Left renal pelvis (tissue), 4 donors: ENCODE results near the gene DIS3L. TPM values are rescaled to one million over a fixed set of nuclear protein-coding genes. Genes with fewer than 3 reads are reported as not detected.
"Not testable (repeated sequence)": the region's sequence is repeated elsewhere in the genome, so short reads cannot be mapped to it uniquely, and the experiment has no call there.

Source experiments
- DNase-seq, 4 donors: peaks; one replicate each; pipeline ENCODE4 v3.0.0-alpha.2; 2013; ENCODE audit warnings: low read depth in 4 of 4, low spot score in 3 of 4
- polyA plus RNA-seq, 4 donors: library from polyadenylated mRNA; unstranded; fragments of 120-200 nt; gene quantifications; one replicate each; pipeline ENCODE4 v1.2.1, GENCODE V29; 2013; ENCODE audit not compliant: insufficient read length in 4 of 4

The DIS3L gene
- polyA plus RNA-seq: 10 to 100 TPM; 31.6 to 45.6 (median 44.5) TPM

DNA sequence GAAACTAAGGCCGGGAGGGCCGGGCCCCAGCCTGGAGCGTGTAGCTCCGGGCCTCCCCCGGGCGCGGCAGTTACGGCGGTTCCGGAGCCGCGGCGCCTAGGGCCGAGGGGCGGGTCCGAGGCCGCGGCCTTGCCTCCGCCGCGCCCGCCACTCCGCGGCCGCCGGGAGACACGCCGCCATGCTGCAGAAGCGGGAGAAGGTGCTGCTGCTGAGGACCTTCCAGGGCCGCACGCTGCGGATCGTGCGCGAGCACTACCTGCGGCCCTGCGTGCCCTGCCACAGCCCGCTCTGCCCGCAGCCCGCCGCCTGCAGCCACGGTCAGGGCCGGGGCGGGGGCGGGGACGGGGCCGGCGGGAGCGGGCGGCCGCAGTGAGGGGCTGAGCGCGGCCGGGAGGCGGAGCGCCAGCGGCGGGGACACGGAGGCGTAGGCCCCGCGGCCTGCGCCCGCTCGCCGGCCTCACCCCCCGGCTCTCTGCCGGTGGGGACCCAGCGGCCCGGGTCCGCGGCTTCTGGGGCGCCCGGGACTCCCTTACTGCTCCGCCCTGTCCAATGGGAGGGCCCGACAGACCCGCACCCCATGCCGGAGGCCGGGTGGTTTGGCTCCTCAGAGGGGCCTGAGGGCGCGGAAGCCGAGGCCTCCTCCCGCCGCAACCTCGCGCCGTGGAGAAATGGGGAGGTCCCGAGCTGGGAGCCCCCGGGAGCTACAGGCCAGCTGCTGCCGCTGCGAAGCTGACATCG lies at the start of gene DIS3L:
Gene DIS3L, plus strand, starts transcription at position 150 of the 738 bp plus-strand sequence. Its CDS starts 29 bp downstream, at position 179.
- DNase-seq: peak in 1 of 4 donors; percentile 27

DNA sequence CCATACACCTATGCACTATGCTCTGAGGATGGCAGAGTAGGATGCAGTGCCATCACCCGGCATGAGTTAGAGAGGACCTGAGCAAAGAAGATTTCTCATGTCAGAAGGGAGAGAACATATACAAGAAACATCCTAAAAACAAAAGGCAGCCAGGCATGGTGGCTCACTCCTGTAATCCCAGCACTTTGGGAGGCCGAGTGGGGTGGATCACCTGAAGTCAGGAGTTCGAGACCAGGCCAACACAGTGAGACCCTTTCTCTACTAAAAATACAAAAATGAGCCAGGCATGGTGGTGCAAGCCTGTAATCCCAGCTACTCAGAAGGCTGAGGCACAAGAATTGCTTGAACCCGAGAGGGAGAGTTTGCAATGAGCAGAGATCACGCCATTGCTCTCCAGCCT lies 47.5 kb upstream of the DIS3L start:
- not testable (repeated sequence) for DNase-seq

DNA sequence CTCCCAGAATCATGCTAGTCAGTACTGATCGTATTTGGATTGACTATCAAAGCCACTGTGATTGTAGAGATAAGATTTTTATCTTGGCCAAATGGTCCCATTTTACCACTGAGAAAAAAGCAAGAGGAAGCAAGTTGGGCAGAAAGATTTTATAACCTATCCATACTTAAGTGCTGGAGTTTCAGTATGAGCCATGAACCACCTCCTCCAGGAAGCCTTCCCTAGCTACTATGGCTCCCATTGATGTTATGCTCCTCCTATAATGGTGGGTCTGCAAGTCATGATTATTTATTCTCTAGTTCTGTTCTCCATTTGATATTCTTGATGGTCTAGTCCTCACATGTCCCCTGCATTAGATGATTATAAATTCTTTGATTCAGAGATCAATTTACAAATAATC lies 46.4 kb upstream of the DIS3L start:
- DNase-seq: no peak

DNA sequence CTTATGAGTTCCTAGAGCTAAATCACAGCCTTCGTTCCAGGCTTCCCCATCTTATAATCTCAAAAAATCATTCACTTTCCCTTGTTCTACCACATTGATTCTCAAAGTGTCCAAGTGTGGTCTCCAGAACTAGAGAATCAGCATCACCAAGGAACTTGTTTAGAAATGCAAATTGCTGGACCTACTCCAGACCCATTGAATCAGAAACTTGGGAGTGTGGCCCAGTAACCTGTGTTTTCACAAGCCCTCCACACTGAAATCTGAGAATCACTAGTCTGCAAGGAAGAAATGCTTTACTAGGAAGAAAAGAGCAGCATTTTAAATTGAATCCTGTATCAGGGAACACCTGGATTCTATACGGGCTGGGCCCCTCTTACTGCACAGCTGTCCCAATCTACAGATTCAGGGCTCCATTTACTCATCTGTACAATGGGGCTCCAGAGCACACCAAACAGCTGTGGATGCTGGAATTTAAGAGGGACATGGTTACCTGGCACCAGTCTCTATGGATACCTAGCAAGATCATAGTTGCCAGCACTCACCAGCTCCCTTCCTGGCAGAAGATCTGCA lies 43.7 kb upstream of the DIS3L start:
- DNase-seq: no peak

DNA sequence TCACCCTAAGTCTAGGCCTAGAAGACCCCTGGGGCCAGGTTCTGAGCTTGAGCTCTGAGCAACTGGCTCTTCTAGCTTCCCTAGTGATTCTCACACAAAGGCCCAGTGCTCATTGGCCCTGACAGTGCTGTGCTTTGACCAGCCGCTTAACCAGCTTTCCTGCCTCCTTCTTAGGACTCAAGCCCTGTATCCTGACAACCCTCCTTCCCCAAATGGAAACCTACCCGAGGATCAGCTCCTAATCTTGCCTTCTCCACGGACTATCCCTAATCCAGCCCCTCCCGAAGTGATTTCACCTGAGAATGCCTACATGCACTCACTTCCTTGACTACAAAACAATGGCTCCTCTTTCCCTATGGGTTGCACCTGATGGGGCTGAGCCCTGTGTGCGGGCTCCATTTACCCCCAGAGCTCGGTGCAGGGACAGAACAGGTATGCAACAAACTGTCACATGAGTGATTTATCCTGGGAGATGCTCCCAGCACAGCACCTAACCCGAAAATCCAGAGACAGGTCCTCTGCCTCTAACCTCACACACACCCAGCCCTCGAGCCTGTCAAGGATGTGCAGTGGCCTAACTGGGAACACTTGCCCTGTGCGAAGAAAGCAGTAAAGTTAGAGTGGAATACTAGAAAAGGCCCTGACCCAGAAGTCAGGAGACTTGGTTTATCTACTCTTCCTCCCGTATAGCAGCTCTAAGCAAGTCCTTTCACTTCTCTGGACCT lies 42.1 kb upstream of the DIS3L start:
- DNase-seq: no peak

DNA sequence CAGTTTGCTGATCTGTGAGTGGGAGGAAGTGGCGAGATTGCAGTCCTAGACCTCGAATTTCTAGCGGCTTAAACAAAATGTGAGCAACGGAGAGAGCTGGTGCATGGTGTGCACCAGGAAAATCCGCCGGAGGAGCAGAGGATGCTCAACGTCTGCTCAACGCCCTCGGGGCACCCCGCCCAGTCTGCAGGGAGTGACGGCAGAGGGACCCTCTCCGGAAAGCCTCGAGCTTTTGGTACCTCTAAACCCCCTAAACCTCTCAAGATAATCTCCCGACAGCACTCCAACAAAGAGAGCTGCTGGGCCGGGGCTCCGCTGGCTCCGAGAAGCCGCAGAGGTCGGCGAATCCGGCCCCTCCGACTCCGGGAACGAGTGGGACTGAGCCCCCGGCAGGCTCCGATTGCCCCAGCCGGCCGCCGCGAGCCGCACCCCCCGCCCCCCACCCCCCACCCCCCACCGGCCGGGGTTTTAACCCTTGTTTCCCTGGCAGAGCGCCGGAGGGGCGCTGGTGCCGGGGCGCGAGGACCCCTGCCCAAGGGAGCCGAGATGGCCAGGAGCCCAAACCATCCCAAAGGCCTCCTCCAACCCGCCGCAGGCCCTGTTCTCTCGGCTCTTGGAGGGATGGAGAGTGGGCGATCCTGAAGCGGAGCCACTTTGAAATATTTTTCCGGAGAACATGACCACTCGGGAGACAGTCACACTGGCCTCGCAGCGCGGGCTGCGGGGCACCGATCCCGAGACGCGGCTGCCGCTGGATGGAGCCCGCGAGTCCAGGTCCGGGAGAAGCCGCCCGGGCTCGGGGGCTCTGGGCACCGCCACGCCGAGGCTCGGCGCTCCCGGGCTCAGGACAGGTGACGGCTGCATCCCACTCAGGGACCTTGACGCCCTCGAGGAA lies 41.3 kb upstream of the DIS3L start:
- peak in 1 of 4 donors; percentile 35 for DNase-seq

DNA sequence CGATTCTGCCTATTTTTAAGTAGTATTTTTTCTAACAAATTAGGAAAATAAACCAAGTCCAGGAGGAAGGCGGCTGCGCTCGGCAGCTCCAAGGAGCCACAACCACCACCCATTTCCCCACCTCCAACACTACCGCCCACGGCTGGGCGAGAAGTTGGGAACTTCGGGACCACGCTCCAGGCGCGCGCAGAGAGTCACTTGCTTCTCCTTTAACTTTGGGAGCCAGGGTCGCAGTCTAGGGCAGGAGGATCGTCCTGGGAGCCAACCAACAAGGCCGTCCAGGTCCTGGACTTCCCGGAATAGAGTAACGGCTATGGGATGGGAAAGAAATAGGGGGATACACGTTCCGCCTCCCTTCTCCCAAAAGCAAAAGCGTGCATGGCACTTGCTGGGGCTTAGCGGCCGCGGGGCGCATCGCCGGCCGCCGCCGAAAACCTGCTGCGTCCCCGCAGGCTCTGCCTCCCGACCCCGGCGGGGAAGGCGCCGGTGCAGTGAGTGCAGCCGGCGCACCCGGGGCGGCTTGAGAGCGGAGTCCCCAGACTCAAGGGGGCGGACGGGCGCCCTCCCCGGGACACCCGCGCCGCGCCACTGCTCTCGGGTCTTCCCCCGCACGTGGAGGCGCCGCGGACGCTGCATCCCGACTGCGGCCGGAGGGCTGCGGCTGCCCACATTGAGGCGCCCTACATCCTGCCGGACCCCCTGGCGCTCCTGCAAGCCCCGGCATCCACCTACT lies 40.5 kb upstream of the DIS3L start:
- peak in 1 of 4 donors; percentile 14 for DNase-seq

DNA sequence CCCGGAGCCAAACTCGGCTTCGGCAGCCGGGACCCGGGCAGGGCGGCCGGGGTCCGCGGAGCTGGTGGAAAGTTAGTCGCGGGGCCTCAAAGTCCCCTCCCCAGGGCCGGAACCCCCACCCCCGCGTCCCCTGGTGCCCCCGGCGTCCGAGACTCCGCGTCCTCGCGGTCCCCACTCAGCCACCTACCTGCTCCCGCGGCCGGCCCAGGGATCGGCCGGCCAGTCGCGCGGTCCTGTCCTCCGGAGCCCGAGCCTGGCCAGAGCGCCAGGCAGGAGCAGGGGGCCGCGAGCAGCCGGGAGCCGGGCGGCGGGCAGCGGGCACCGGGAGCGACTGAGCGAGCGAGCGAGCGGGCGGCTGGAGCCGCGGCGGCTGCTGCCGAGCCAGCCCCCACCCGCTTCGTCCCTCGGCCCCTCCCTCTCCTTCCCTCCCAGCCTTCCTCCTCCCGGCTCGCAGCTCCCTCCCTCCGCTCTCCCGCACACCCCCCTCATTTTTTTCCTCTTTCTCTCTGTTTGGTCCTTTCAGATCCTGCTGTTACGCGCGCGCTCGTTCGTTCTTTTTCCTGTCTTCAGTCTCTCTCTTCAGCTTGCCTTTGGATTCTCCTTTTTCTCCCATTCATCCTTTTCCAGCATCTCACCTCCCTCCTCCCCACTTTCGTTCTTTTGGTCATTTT lies 39.8 kb upstream of the DIS3L start, which contains the start of gene MEGF11:
Gene MEGF11, minus strand, starts transcription at position 333 of the 671 bp plus-strand sequence. CDS start 125,347 bp downstream, outside the sequence.
- DNase-seq: peak in 1 of 4 donors; percentile 36

DNA sequence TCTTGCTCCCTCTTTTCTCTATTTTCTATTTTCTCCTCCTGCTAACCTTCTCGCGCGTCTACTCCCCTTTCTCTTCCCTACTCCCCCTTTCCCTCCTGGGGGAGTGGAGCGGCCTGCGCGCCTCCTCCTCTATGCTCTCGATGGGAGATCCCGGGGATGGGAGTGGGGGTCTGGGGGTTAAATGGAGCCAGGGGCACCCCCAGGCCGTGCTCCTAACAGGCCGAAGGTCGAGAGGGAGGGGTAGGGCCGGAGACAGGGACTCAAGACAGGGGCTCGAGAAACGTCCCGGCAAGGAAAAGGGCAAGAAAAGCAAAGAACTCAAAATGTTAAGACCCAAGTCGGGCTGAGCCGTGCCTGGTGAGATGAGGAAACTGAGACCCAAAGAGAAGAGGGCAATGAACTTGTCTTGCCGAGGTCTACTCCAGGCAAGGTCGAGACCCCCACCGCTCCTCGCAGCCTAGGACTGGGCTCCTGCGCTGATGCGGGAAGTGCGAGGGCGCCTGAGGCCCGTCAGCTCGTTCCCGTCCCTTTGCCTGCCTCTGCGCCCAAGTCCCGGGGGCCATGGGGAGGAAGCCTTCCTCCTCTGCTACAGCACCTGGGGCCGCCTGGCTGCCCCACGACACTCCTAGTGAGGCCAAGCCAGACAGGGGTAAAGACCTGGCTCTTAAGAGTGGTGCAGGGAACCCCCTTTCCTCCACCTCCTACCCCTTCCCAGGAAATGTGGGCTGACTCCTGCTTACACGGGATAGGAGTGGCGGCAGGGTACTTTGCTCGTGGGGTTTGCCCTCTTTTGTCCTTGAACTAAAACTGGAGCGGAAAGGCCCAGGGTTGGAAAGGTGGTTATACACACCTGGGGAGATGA lies 39.0 kb upstream of the DIS3L start:
- no peak for DNase-seq

DNA sequence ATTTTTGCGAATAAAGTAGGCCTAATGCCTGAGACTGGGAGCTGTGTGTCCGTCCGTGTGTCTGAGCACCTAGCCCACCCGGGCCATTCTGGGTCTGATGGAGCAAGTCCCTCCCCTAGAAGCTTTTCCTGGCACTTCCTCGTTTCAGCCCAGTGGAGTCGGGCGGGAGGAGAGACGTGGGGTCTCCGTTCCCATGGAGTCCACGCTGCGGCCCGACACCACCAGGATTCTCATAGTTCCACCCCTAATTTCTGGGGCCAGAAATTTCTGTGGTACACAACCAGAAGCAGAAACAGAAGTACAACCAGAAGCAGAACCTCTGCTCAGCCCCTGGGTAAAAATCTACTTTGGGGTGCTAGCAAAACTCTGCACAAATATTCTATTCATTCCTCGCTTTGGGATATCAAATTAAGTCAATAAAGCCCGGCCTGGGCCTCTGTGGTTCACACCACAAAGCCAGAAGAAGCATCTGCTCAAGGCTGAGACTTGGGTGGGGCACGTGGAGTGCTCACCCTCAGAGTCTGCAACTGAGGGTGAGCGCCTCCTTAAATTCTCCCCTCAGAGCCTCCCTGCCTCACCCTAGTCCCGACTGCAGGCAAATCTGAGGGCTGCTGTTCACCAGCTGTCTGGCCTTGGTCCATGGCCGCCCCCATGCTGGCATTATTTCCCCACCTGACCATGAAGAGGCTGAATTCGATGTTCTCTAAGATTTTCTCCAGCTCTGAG lies 38.3 kb upstream of the DIS3L start:
- DNase-seq: no peak

DNA sequence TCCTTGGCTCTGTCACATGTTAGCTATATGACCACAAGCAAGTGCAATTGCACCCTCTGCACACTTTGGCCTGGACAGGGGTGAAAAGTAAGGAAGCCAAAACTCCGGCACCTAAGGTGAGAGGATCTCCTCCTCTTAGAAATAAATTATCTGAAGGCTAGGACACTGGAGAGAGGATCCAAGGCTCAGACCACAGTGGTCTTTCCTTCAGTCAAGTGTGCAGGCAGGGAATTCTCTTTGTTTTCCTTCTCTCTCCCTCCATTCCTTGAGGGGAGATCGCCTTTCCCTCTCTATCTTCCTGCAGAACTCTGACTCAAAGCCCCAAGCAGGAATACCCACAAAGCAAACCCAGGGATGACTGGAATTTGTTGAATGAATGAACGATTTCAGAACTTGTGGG lies 36.7 kb upstream of the DIS3L start:
- DNase-seq: no peak

DNA sequence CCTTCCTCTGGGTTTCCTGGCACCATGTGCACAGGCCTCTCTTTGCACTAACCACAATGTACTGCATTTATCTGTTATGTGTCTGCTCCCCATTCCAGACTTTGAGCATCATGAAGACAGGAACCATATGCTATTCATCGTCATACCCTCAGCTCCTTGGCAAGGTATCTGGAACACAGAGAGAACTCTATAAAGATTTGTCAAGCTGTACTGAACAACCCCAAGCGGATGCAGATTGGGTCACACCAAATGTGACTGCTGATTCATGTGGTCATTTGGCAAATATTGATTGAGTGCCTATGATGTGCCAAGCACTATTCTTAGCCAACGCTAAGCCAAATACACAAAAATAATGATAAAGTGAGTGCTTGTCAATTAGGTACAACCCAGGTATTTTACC lies 32.3 kb upstream of the DIS3L start:
- no peak for DNase-seq

DNA sequence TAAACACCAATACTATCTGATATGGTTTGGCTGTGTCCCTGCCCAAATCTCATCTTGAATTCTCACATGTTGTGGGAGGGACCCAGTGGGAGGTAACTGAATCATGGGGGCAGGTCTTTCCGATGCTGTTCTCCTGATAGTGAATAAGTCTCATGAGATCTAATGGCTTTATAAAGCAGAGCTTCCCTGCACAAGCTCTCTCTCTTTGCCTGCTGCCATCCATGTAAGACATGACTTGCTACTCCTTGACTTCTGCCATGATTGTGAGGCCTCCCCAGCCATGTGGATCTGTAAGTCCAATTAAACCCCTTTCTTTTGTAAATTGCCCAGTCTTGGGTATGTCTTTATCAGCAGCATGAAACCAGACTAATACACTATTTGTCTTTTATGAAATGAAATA lies 30.5 kb upstream of the DIS3L start:
- DNase-seq: not testable (repeated sequence)

DNA sequence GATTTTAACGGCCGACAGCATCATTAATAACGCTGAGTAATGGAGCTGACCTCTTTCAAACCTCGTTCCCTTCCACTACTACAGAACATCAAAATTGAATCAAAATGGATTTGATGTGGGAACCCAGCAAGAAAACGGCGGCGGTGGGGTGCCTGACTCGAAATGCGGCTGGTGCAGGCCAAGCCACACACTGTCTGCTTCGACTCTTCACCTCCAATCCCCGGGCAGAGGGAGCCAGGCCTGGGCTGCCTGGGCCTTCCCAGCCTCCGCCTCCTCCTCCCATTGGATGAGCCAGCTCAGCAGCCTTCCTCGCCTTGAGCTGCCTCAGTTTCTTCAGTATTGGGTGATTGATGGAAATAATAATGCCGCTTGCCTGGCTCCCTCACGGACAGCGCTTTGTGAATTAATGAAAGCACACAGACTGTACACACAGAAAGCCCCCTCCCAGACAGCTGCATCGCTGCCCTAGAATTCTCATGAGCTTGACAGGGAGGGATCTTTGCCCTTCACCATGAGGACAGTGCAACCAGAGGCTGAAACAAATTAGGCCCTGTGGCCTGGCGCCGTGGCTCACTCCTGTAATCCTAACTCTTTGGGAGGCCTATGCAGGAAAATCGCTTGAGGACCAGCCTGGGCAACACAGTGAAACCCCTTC lies 28.4 kb upstream of the DIS3L start:
- DNase-seq: no peak

DNA sequence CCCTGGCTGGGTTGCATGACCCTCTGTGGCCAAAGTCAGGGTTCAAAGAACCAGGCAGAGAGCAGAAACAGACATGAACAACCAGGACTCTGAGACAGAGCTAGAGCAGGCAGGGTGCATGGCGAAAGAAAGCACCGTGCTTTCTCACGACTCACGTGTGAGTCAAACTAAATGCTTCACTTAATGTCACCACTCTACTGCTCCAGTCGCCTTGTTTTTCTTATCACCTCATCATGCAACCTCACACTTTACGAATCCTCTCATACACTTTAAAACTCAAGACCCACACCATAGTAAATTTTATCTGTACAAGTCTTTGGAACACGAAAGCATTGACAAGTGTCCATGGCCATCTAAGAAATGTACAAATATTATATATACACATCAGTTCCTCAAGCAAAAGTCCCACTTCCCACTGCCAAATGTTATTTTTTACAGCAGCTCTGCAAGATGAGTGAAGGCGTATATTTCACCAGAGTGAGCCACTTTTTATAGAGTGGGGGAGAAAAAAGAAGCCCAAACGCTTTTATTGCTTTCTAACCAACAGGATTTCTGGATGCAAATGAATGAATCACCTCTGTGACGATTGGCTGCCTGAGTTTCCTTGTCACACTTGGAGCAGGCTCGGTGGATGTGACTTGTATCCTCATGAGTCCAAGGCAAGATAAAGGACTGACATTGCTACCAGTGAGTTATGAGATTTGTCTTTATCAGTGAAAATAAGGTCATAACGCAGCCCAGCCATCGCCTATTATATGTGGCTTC lies 23.9 kb upstream of the DIS3L start:
- DNase-seq: peak in 1 of 4 donors; percentile 56

DNA sequence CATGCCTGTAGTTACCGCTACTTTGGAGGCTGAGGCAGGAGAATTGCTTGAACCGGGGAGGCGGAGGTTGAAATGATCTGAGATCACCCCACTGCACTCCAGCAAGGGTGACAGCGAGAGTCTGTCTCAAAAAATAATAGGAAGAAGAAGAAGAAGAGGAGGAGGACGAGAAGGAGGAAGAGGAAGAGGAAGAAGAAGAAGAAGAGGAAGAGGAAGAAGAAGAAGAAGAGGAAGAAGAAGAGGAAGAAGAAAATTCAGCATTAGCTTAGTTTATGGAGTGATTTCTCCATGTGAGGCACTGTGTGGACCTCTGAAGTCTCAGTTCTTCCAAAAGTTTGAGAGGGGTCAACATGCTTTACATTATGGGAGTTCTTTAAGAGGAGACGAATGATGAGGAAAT lies 22.4 kb upstream of the DIS3L start:
- no peak for DNase-seq
